Tibial artery (tissue), 4 donors: Measurements from ENCODE around the gene KIRREL3.

Source experiments
- DNase-seq, 2 donors: peaks; one replicate each; pipeline ENCODE4 v3.0.0-alpha.2; 2019
- H3K27ac ChIP-seq, 2 donors: fragments of 200-600 bp; sonication (generic) in 1 of 2; 1 replicate in 1 of 2; 2 replicates in 1 of 2; pipeline ENCODE4 v1.5.1; 2018 to 2019; ENCODE audit warnings: mild to moderate bottlenecking in 1 of 2
- H3K27me3 ChIP-seq, 2 donors: fragments of 200-600 bp; sonication (generic) in 1 of 2; one replicate each; pipeline versions ENCODE4 v1.5.1 to v1.6.0; 2016 to 2019
- H3K36me3 ChIP-seq, 3 donors: fragments of 200-600 bp; sonication (generic) in 2 of 3; one replicate each; pipeline ENCODE4 v1.5.1; 2016 to 2019; ENCODE audit warnings: mild to moderate bottlenecking in 2 of 3
- H3K4me1 ChIP-seq, 4 donors: fragments of 200-600 bp; sonication (generic) in 2 of 4; 1 replicate in 3 of 4; 2 replicates in 1 of 4; pipeline ENCODE4 v1.5.1; 2016 to 2019
- H3K4me3 ChIP-seq, 2 donors: fragments of 200-600 bp; sonication (generic) in 1 of 2; 1 replicate in 1 of 2; 2 replicates in 1 of 2; pipeline ENCODE4 v1.5.1; 2018 to 2019; ENCODE audit warnings: mild to moderate bottlenecking in 2 of 2
- H3K9me3 ChIP-seq, 3 donors: fragments of 200-600 bp; sonication (generic) in 1 of 3; one replicate each; pipeline ENCODE4 v1.5.1; 2016 to 2019
- CTCF ChIP-seq, 2 experiments: fragments of 200-600 bp in 1 of 2; fragments of 450-650 bp in 1 of 2; IDR thresholded peaks; one replicate each; pipeline ENCODE4 v1.5.1; 2017 to 2019; ENCODE audit warnings: antibody characterized with exemption in 2 of 2, mild to moderate bottlenecking in 1 of 2, moderate library complexity in 1 of 2
- intact Hi-C: fragments of 100-400 bp; cut with DNase I; formaldehyde crosslinking; loops from one replicate; pipeline ENCODE4 v1.15.0; 2023; ENCODE audit warnings: low total_unique reads

Gene KIRREL3

GRCh38 chr11:127027789-127028188 is 27.2 kb upstream of the KIRREL3 start:
- H3K9me3 ChIP-seq = peaks cover 0 to 4% (median 0%) of the 10 kb centered on the region in 3 donors
- H3K36me3 ChIP-seq = no peaks in the 10 kb centered on the region
- peaks cover 0 to 3% of the 10 kb centered on the region in 2 donors for H3K27me3 ChIP-seq
- no peaks in the 10 kb centered on the region for H3K4me1 ChIP-seq
- no peak for DNase-seq
- no peak for TF ChIP-seq CTCF (IDR thresholded peaks at IDR 0.05)
- H3K27ac ChIP-seq = no peak overlapping the region
- intact Hi-C loops = no loop called here
- H3K4me3 ChIP-seq = no peak overlapping the region

- no peak for TF ChIP-seq CTCF (IDR thresholded peaks at IDR 0.05)
- no peak for DNase-seq
- H3K27ac ChIP-seq = no peak overlapping the region
- intact Hi-C loops = no loop called here
- peaks cover 0 to 3% of the 10 kb centered on the region in 2 donors for H3K27me3 ChIP-seq
- H3K4me3 ChIP-seq = no peak overlapping the region
- peaks cover 0 to 4% (median 0%) of the 10 kb centered on the region in 3 donors for H3K9me3 ChIP-seq
- no peaks in the 10 kb centered on the region for H3K36me3 ChIP-seq
- no peaks in the 10 kb centered on the region for H3K4me1 ChIP-seq
Observed at GRCh38 chr11:127027000-127027399, 26.4 kb upstream of the KIRREL3 start.

GRCh38 chr11:127023991-127024390 is 23.4 kb upstream of the KIRREL3 start:
- Histone ChIP-seq H3K36me3 (no peaks in the 10 kb centered on the region), H3K27me3 (peaks cover 0 to 4% of the 10 kb centered on the region in 2 donors), H3K27ac (no peak overlapping the region), H3K9me3 (no peaks in the 10 kb centered on the region), H3K4me1 (no peaks in the 10 kb centered on the region), H3K4me3 (no peak overlapping the region)
- intact Hi-C loops = no loop called here
- no peak for DNase-seq
- no peak for TF ChIP-seq CTCF (IDR thresholded peaks at IDR 0.05)

- Histone ChIP-seq H3K27me3 (peaks cover 0 to 7% of the 10 kb centered on the region in 2 donors), H3K27ac (no peak overlapping the region), H3K9me3 (no peaks in the 10 kb centered on the region), H3K4me3 (no peak overlapping the region), H3K4me1 (no peaks in the 10 kb centered on the region), H3K36me3 (no peaks in the 10 kb centered on the region)
- DNase-seq = no peak
- TF ChIP-seq CTCF (IDR thresholded peaks at IDR 0.05) = no peak
- intact Hi-C loops = no loop called here
Observed at GRCh38 chr11:127018683-127019279, 18.2 kb upstream of the KIRREL3 start.

- H3K36me3 ChIP-seq = no peaks in the 10 kb centered on the region
- no peaks in the 10 kb centered on the region for H3K4me1 ChIP-seq
- intact Hi-C loops = no loop called here
Observed at GRCh38 chr11:127017482-127017881, 16.9 kb upstream of the KIRREL3 start.

More at GRCh38 chr11:127017482-127017881, 16.9 kb upstream of the KIRREL3 start:
- no peak for DNase-seq
- H3K27me3 ChIP-seq = peaks cover 0 to 9% of the 10 kb centered on the region in 2 donors
- H3K27ac ChIP-seq = no peak overlapping the region
- no peak overlapping the region for H3K4me3 ChIP-seq
- TF ChIP-seq CTCF (IDR thresholded peaks at IDR 0.05) = no peak
- H3K9me3 ChIP-seq = no peaks in the 10 kb centered on the region
